ENCODE data around the gene SREBF1. TPM values are rescaled to one million over a fixed set of nuclear protein-coding genes. Genes with fewer than 3 reads are reported as not detected.
A peak's percentile ranks its signal among the peaks of the same experiment; 100 is the strongest.

SREBF1 gene
- total RNA-seq, 1 donor from 2014 or later, result 132 TPM

- Mint-ChIP-seq H3K4me3 (no peak overlapping the region), H3K4me1 (peaks cover 24% of the 10 kb centered on the region), H3K9me3 (no peaks in the 10 kb centered on the region), H3K27ac (ENCODE audit: unreplicated experiment) (no peak overlapping the region), H3K36me3 (ENCODE audit: low read depth) (no peaks in the 10 kb centered on the region), H3K27me3 (ENCODE audit: low read depth) (no peaks in the 10 kb centered on the region)
- TF ChIP-seq CTCF (conservative IDR thresholded peaks at IDR 0.05), result no peak
- DNase-seq (ENCODE audit: low read depth, low spot score), result no peak
Observed at GRCh38 chr17:17846645-17847044, 9.9 kb upstream of the SREBF1 start.

- DNase-seq (ENCODE audit: low read depth, low spot score), result no peak
- Mint-ChIP-seq H3K4me1 (peaks cover 21% of the 10 kb centered on the region), H3K36me3 (ENCODE audit: low read depth) (no peaks in the 10 kb centered on the region), H3K27me3 (ENCODE audit: low read depth) (no peaks in the 10 kb centered on the region), H3K4me3 (no peak overlapping the region), H3K9me3 (no peaks in the 10 kb centered on the region), H3K27ac (ENCODE audit: unreplicated experiment) (peak overlapping the region; percentile 92)
- no peak for TF ChIP-seq CTCF (conservative IDR thresholded peaks at IDR 0.05)
Observed at GRCh38 chr17:17846003-17846402, 9.2 kb upstream of the SREBF1 start.

GRCh38 chr17:17845046-17845775, 8.4 kb upstream of the SREBF1 start:
- Mint-ChIP-seq H3K4me3 (no peak overlapping the region), H3K36me3 (ENCODE audit: low read depth) (no peaks in the 10 kb centered on the region), H3K4me1 (peaks cover 16% of the 10 kb centered on the region), H3K9me3 (no peaks in the 10 kb centered on the region), H3K27me3 (ENCODE audit: low read depth) (no peaks in the 10 kb centered on the region), H3K27ac (ENCODE audit: unreplicated experiment) (no peak overlapping the region)
- no peak for TF ChIP-seq CTCF (conservative IDR thresholded peaks at IDR 0.05)
- no peak for DNase-seq (ENCODE audit: low read depth, low spot score)

- H3K36me3 Mint-ChIP-seq (ENCODE audit: low read depth), result no peaks in the 10 kb centered on the region
- H3K4me1 Mint-ChIP-seq, result peaks cover 15% of the 10 kb centered on the region
- no peak overlapping the region for H3K4me3 Mint-ChIP-seq
- H3K27ac Mint-ChIP-seq (ENCODE audit: unreplicated experiment), result no peak overlapping the region
- H3K9me3 Mint-ChIP-seq, result no peaks in the 10 kb centered on the region
- H3K27me3 Mint-ChIP-seq (ENCODE audit: low read depth), result no peaks in the 10 kb centered on the region
- no peak for TF ChIP-seq CTCF (conservative IDR thresholded peaks at IDR 0.05)
- no peak for DNase-seq (ENCODE audit: low read depth, low spot score)
Observed at GRCh38 chr17:17844500-17844899, 7.7 kb upstream of the SREBF1 start.

GRCh38 chr17:17844079-17844478, 7.3 kb upstream of the SREBF1 start:
- no peaks in the 10 kb centered on the region for H3K36me3 Mint-ChIP-seq (ENCODE audit: low read depth)
- peaks cover 19% of the 10 kb centered on the region for H3K4me1 Mint-ChIP-seq
- no peak for TF ChIP-seq CTCF (conservative IDR thresholded peaks at IDR 0.05)
- no peak overlapping the region for H3K4me3 Mint-ChIP-seq
- DNase-seq (ENCODE audit: low read depth, low spot score), result no peak
- H3K27me3 Mint-ChIP-seq (ENCODE audit: low read depth), result no peaks in the 10 kb centered on the region
- H3K27ac Mint-ChIP-seq (ENCODE audit: unreplicated experiment), result no peak overlapping the region
- H3K9me3 Mint-ChIP-seq, result no peaks in the 10 kb centered on the region
